Epithelial cell of alveolus of lung (primary cell): Measurements from ENCODE around the gene GPRIN1. TPM values are rescaled to one million over a fixed set of nuclear protein-coding genes. Genes with fewer than 3 reads are reported as not detected.

Experiments
- total RNA-seq: library from RNA; depleted of rRNA; stranded (reverse); fragments of >200 nt; gene quantifications from 2 replicates; pipeline ENCODE4 v1.2.1, GENCODE V29; 2015

GPRIN1 gene
- 4.5 and 12.0 TPM in 2 replicates for total RNA-seq

GRCh38 chr5:176609724-176610434, at the start of gene GPRIN1:
Gene GPRIN1, minus strand, starts transcription at chr5:176610156. Its CDS starts 10,322 bp downstream, at chr5:176599834.

DNA sequence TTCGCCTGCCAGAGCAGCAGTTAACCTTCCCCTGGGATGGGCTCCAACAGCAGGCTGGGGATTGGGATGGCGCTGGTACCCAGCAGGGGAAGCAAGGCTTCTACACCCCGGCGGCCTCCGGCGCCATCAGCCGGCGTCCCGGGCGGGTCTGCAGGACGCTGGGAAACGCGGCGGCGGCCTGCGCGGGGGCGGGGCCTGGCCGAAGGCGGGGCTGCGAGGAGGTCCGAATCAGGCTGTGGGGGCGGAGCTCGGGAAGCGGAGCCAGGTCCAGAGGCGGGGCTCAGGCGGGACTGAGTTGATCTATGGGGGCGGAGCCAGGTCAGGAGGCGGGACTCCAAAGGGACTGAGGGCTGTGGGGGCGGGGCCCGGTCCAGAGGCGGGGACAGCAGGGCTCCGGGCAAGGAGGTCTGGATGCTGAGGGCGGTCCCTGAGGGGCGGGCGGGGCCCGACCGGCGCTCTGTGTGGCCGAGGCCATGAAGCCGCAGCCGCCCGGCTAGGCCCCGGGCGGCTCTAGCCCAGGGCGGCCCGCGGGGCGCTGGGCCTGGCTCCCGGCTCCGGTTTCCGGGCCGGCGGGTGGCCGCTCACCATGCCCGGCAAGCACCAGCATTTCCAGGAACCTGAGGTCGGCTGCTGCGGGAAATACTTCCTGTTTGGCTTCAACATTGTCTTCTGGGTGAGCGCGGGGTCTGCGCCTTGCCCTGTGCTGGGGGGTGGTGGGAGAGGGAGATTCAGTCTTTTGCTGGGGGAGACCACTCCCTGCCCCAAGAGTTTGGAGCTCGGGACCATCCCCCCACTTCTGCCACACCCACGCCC, 37.3 kb upstream of the GPRIN1 start, which contains the start of gene TSPAN17:
Gene TSPAN17 (plus strand): TSS at position 455 of the 813 bp plus-strand sequence. CDS start 132 bp downstream, at position 587.

DNA sequence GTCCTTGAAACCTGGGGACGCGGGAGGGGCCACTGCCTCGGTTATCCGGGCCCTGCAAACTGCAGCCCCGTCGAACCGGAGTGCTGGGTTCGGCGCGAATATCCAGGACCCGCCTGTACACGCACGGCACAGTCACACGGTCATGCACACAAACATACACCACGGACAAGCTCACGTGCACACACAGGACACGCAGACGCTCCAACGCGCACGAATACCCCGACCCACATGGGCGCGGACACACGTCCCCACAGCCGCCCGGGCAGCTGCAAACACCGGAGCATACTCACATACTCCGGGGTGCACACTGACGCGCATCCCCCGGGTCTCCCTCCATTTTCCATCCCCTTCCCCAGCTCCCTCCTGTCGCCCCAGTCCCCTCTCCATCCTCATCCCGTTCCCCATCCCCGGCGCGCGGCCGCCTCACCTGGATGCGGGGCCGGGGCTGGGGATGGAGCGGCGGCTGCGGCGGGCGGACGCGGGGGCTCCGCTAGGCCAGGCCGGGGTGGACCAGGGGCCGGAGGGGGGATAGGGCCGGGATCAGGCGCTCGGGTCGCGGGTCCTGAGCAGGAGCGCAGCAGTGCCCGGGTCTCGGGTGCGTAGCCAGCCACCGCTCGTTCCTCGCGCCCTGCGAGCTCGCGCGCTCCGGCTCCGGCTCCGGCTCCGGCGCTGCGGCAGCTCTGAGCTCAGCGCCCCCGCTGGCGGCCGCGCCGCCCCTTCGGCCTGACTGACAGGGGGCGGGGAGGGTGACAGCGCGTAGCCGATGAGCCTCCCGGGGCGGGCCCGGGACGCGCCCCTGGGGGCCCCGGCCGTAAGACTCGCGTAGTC, 20.1 kb upstream of the GPRIN1 start, which contains the start of the genes EIF4E1B and SNCB:
Gene EIF4E1B (plus strand): TSS at position 823 of the 828 bp plus-strand sequence. CDS start 12,113 bp downstream, outside the sequence.
Gene SNCB (minus strand): TSS at position 682 of the 828 bp plus-strand sequence. CDS start 880 bp downstream, outside the sequence.

DNA sequence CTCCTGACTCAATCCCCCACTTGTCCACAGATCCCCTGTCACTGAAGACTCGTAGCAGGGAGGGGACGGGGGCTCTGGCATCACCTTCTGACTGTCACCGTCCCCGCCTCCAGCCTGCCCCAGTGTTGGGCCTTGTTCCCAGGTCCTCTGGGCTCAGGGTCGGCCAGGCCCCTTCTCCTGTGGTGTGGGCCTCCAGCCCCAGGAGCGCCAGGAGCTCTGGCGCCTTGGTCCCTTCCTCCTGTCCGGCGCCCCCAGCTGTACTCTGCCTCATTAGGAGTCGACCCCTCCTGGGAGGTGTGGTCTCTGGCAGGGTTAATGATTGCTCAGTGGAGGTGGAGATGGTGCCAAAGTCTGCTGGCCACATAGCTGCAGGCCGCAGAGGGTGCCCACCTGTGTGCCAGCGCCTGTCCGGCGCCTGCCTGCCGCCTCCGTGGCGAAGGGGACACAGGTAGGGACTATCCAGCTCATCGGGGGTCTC, 61.0 kb downstream of the GPRIN1 start, which contains the start of gene CDHR2:
Gene CDHR2 (plus strand): TSS at position 376 of the 478 bp plus-strand sequence. CDS start 16,011 bp downstream, outside the sequence.

Other genes starting within 250 kb of the GPRIN1 start
- gene KIAA1191, start 248.4 kb downstream of the GPRIN1 start, total RNA-seq, result 90.2 and 106 TPM in 2 replicates
- gene ARL10, start 244.7 kb downstream of the GPRIN1 start, total RNA-seq, result 5.7 and 20.5 TPM in 2 replicates
- gene NOP16, start 221.6 kb downstream of the GPRIN1 start, total RNA-seq, result 7.4 and 14.0 TPM in 2 replicates
- gene HIGD2A, start 221.4 kb downstream of the GPRIN1 start, total RNA-seq, result 110 and 210 TPM in 2 replicates
- 75.3 and 96.3 TPM in 2 replicates for gene CLTB, start 193.6 kb downstream of the GPRIN1 start, total RNA-seq
- 41.0 and 47.1 TPM in 2 replicates for gene FAF2, start 161.8 kb downstream of the GPRIN1 start, total RNA-seq
- gene RNF44, start 72.8 kb downstream of the GPRIN1 start, total RNA-seq, result 5.6 and 11.5 TPM in 2 replicates
- not detected in 2 replicates for gene CDHR2, start 60.8 kb downstream of the GPRIN1 start, total RNA-seq
- gene SNCB, start 20.4 kb upstream of the GPRIN1 start, total RNA-seq, result not detected in 2 replicates
- gene EIF4E1B, start 20.5 kb upstream of the GPRIN1 start, total RNA-seq, result not detected in 2 replicates
- gene TSPAN17, start 37.3 kb upstream of the GPRIN1 start, total RNA-seq, result 19.1 and 36.1 TPM in 2 replicates
- gene UNC5A, start 200.4 kb upstream of the GPRIN1 start, total RNA-seq, result under 0.01 and 0.32 TPM in 2 replicates